ENCODE measurements around the gene PAPSS1.

PAPSS1 gene

DNA sequence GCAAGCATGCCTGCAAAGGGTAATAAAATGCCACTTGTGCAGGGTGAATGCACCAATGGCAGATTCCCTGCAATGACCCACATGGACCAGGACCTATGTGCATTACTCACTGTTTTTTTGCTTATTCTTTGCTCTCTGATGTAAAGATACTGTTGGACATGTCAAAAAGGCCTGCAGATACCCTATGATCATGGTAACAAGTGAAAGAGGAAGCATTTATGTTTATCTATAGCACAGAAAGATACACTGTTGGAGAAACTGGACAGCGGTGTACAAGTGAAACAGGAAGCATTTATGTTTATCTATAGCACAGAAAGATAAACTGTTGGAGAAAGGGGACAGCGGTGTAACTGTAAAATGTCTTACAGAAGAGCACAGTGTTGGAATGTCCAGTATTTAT, 127.5 kb downstream of the PAPSS1 start:
- ATAC-seq (ENCODE audit: insufficient read depth, low read depth) (no peak), DNase-seq (no peak)
- Histone ChIP-seq H2AFZ (ENCODE audit: low read depth, low read length) (no peak overlapping the region; the same call in 1 of the 2 replicates), H3K4me1 (ENCODE audit: insufficient read depth, low read length) (no peaks in the 10 kb centered on the region), H3K27ac (ENCODE audit: low read length) (no peak overlapping the region), H3K4me3 (ENCODE audit: low read depth in 1 of 2, low read length in 2 of 2) (no peak overlapping the region), H3K27me3 (ENCODE audit: insufficient read depth, low read length, poor library complexity) (peaks cover 6% of the 10 kb centered on the region), H4K20me1 (ENCODE audit: insufficient read depth, low read length) (no peaks in the 10 kb centered on the region), H3K79me2 (ENCODE audit: insufficient read depth, low read length) (no peaks in the 10 kb centered on the region), H3K9me3 (ENCODE audit: insufficient read depth, low read length, severe bottlenecking) (no peaks in the 10 kb centered on the region), H3K36me3 (ENCODE audit: insufficient read depth, low read length) (no peaks in the 10 kb centered on the region), H3K4me2 (ENCODE audit: insufficient read depth, low read length) (no peak overlapping the region), H3K9ac (ENCODE audit: low read depth, low read length) (no peak overlapping the region)
- TF ChIP-seq EZH2 (IDR thresholded peaks at IDR 0.05; ENCODE audit: borderline replicate concordance, low read depth, low read length, severe bottlenecking): no peak
- TF ChIP-seq, protein P1, sequence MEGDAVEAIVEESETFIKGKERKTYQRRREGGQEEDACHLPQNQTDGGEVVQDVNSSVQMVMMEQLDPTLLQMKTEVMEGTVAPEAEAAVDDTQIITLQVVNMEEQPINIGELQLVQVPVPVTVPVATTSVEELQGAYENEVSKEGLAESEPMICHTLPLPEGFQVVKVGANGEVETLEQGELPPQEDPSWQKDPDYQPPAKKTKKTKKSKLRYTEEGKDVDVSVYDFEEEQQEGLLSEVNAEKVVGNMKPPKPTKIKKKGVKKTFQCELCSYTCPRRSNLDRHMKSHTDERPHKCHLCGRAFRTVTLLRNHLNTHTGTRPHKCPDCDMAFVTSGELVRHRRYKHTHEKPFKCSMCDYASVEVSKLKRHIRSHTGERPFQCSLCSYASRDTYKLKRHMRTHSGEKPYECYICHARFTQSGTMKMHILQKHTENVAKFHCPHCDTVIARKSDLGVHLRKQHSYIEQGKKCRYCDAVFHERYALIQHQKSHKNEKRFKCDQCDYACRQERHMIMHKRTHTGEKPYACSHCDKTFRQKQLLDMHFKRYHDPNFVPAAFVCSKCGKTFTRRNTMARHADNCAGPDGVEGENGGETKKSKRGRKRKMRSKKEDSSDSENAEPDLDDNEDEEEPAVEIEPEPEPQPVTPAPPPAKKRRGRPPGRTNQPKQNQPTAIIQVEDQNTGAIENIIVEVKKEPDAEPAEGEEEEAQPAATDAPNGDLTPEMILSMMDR (IDR thresholded peaks at IDR 0.05; ENCODE audit: borderline replicate concordance, extremely low read depth, low read length, poor library complexity, severe bottlenecking): no peak

- TF ChIP-seq EZH2 (IDR thresholded peaks at IDR 0.05; ENCODE audit: borderline replicate concordance, low read depth, low read length, severe bottlenecking): no peak
- TF ChIP-seq, protein P1 (IDR thresholded peaks at IDR 0.05; ENCODE audit: borderline replicate concordance, extremely low read depth, low read length, poor library complexity, severe bottlenecking): no peak
- no peaks in the 10 kb centered on the region for H3K79me2 ChIP-seq (ENCODE audit: insufficient read depth, low read length)
- ATAC-seq (ENCODE audit: insufficient read depth, low read depth): no peak
- no peak overlapping the region for H3K9ac ChIP-seq (ENCODE audit: low read depth, low read length)
- no peaks in the 10 kb centered on the region for H3K9me3 ChIP-seq (ENCODE audit: insufficient read depth, low read length, severe bottlenecking)
- H3K4me3 ChIP-seq (ENCODE audit: low read depth in 1 of 2, low read length in 2 of 2): no peak overlapping the region
- H3K4me1 ChIP-seq (ENCODE audit: insufficient read depth, low read length): no peaks in the 10 kb centered on the region
- no peaks in the 10 kb centered on the region for H4K20me1 ChIP-seq (ENCODE audit: insufficient read depth, low read length)
- no peak overlapping the region for H3K4me2 ChIP-seq (ENCODE audit: insufficient read depth, low read length)
- no peaks in the 10 kb centered on the region for H3K36me3 ChIP-seq (ENCODE audit: insufficient read depth, low read length)
- H3K27ac ChIP-seq (ENCODE audit: low read length): no peak overlapping the region
- no peak for DNase-seq
- H3K27me3 ChIP-seq (ENCODE audit: insufficient read depth, low read length, poor library complexity): peaks cover 6% of the 10 kb centered on the region
- H2AFZ ChIP-seq (ENCODE audit: low read depth, low read length): no peak overlapping the region
Observed at GRCh38 chr4:107589269-107589668, 130.8 kb downstream of the PAPSS1 start.

GRCh38 chr4:107586371-107586770, 133.7 kb downstream of the PAPSS1 start:
- no peaks in the 10 kb centered on the region for H3K36me3 ChIP-seq (ENCODE audit: insufficient read depth, low read length)
- no peak for DNase-seq
- H4K20me1 ChIP-seq (ENCODE audit: insufficient read depth, low read length): no peaks in the 10 kb centered on the region
- H3K9ac ChIP-seq (ENCODE audit: low read depth, low read length): no peak overlapping the region
- TF ChIP-seq EZH2 (IDR thresholded peaks at IDR 0.05; ENCODE audit: borderline replicate concordance, low read depth, low read length, severe bottlenecking): no peak
- TF ChIP-seq, protein P1 (IDR thresholded peaks at IDR 0.05; ENCODE audit: borderline replicate concordance, extremely low read depth, low read length, poor library complexity, severe bottlenecking): no peak
- H3K79me2 ChIP-seq (ENCODE audit: insufficient read depth, low read length): no peaks in the 10 kb centered on the region
- H3K4me3 ChIP-seq (ENCODE audit: low read depth in 1 of 2, low read length in 2 of 2): no peak overlapping the region
- H3K4me1 ChIP-seq (ENCODE audit: insufficient read depth, low read length): no peaks in the 10 kb centered on the region
- H3K4me2 ChIP-seq (ENCODE audit: insufficient read depth, low read length): no peak overlapping the region
- H3K27me3 ChIP-seq (ENCODE audit: insufficient read depth, low read length, poor library complexity): peaks cover 3% of the 10 kb centered on the region
- H3K27ac ChIP-seq (ENCODE audit: low read length): no peak overlapping the region
- H2AFZ ChIP-seq (ENCODE audit: low read depth, low read length): no peak overlapping the region
- H3K9me3 ChIP-seq (ENCODE audit: insufficient read depth, low read length, severe bottlenecking): no peaks in the 10 kb centered on the region
- ATAC-seq (ENCODE audit: insufficient read depth, low read depth): no peak

DNA sequence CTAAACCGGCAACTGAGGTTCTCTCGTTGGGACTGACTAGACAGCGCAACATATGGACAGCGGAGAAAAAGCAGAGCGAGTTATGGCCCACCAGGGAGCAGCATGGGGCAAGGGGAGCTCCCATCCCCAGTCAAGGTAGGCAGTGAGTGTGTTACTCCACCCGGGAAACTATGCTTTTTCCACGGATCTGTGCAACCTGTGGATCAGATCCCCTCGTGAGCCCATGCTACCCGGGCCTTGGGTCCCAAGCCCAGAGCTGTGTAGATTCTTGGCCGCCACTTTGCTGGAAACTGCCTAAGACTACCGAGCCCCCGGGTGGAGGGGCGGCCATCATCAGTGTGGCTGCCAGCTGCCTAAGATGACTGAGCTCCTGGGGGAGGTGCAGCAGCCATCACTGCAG, 140.9 kb downstream of the PAPSS1 start:
- Histone ChIP-seq H2AFZ (ENCODE audit: low read depth, low read length) (no peak overlapping the region), H3K9ac (ENCODE audit: low read depth, low read length) (no peak overlapping the region), H3K27ac (ENCODE audit: low read length) (no peak overlapping the region), H3K36me3 (ENCODE audit: insufficient read depth, low read length) (no peaks in the 10 kb centered on the region), H3K27me3 (ENCODE audit: insufficient read depth, low read length, poor library complexity) (peaks cover 3% of the 10 kb centered on the region), H3K79me2 (ENCODE audit: insufficient read depth, low read length) (no peaks in the 10 kb centered on the region), H4K20me1 (ENCODE audit: insufficient read depth, low read length) (no peaks in the 10 kb centered on the region), H3K9me3 (ENCODE audit: insufficient read depth, low read length, severe bottlenecking) (no peaks in the 10 kb centered on the region), H3K4me3 (ENCODE audit: low read depth in 1 of 2, low read length in 2 of 2) (no peak overlapping the region), H3K4me1 (ENCODE audit: insufficient read depth, low read length) (no peaks in the 10 kb centered on the region), H3K4me2 (ENCODE audit: insufficient read depth, low read length) (no peak overlapping the region)
- ATAC-seq (ENCODE audit: insufficient read depth, low read depth) (no peak), DNase-seq (no peak)
- TF ChIP-seq, protein P1 (IDR thresholded peaks at IDR 0.05; ENCODE audit: borderline replicate concordance, extremely low read depth, low read length, poor library complexity, severe bottlenecking): peak; percentile 6
- TF ChIP-seq EZH2 (IDR thresholded peaks at IDR 0.05; ENCODE audit: borderline replicate concordance, low read depth, low read length, severe bottlenecking): no peak

Data from DND-41 (cell line).